T-helper 2 cell treated with Interferon-gamma antibody and Interleukin-4, amounts not matched to agents 100 ng/mL and 5 ng/mL, for 36 hours (primary cell): Measurements from ENCODE around the gene UGT1A1. TPM values are rescaled to one million over a fixed set of nuclear protein-coding genes. Genes with fewer than 3 reads are reported as not detected.
"Not testable (repeated sequence)": the region's sequence is repeated elsewhere in the genome, so short reads cannot be mapped to it uniquely, and the experiment has no call there.

Experiments
- intact Hi-C: fragments of 100-400 bp; cut with micrococcal nuclease; formaldehyde crosslinking; loops from one replicate; pipeline ENCODE4 v1.15.1; 2023
- total RNA-seq: library from RNA; stranded (reverse); gene quantifications from 2 replicates; pipeline ENCODE4 v1.2.3, GENCODE V29; 2022

UGT1A1 gene
- total RNA-seq: not detected in 2 replicates

DNA sequence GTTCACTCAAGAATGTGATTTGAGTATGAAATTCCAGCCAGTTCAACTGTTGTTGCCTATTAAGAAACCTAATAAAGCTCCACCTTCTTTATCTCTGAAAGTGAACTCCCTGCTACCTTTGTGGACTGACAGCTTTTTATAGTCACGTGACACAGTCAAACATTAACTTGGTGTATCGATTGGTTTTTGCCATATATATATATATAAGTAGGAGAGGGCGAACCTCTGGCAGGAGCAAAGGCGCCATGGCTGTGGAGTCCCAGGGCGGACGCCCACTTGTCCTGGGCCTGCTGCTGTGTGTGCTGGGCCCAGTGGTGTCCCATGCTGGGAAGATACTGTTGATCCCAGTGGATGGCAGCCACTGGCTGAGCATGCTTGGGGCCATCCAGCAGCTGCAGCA, at the start of gene UGT1A1:
TSS of gene UGT1A1 (plus strand) at position 228 of the 400 bp plus-strand sequence. CDS start at position 246, 18 bp downstream.
- intact Hi-C loops: no loop called here

DNA sequence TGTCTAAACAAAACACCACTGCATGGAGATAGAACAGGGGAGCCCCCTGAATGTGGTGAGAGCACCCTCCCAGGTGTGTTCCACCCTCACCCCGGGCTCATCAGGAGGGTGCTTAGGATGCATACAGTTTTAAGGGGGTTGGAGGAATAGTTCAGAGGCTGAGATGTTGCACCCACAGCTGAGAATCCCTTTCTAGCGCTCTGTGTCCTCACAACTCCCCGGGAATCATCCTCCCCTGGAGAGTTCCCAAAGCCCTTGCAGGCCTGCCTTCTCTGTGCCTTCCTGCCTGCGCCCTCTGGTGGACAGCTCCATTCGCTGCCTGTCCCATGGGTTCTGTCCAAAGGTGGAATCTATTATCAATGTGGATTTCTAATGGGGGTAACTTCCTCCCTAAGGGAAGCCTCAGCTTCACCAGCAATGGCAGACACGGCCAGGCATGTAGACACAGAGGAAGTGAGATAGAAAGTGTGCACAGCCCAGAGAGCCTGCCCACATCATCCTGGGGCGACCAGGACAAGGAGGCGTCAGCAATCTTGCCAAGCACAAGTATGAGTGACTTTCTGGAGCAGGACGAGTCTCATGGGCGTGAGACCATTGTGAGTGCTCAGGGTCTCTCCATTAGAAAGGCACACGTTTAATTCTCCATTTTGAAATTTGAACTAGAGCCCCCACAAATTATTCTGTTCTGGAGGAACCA, 48.6 kb upstream of the UGT1A1 start:
- intact Hi-C loops: no loop called here

DNA sequence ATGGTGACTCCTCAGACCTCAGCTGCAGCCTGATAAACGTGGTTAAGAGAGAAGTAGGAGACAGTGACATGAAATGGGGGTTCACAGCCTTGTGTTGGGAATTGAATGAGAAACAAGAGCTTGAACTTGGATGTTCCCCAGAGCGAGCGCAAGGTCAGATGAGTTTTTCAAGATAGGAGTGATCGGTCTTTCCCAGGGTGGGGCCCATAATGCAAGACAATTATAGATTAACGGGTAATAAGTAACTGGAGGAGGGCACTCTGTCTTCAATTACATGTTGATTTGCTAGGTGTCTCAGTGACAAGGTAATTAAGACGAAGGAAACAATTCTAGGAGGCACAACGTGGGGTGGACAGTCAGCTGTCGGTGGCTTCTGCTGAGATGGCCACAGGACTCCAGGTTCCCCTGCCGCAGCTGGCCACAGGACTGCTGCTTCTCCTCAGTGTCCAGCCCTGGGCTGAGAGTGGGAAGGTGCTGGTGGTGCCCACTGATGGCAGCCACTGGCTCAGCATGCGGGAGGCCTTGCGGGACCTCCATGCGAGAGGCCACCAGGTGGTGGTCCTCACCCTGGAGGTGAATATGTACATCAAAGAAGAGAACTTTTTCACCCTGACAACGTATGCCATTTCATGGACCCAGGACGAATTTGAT, 47.3 kb upstream of the UGT1A1 start, which contains the start of gene UGT1A5:
TSS of gene UGT1A5 (plus strand) at position 297 of the 651 bp plus-strand sequence. CDS start at position 382, 85 bp downstream.
- intact Hi-C loops: no loop called here

DNA sequence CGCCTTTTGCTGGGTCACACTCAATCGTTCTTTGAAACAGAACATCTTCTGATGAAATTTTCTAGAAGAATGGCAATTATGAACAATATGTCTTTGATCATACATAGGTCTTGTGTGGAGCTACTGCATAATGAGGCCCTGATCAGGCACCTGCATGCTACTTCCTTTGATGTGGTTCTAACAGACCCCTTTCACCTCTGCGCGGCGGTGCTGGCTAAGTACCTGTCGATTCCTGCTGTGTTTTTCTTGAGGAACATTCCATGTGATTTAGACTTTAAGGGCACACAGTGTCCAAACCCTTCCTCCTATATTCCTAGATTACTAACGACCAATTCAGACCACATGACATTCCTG, 46.8 kb upstream of the UGT1A1 start:
- intact Hi-C loops: no loop called here

DNA sequence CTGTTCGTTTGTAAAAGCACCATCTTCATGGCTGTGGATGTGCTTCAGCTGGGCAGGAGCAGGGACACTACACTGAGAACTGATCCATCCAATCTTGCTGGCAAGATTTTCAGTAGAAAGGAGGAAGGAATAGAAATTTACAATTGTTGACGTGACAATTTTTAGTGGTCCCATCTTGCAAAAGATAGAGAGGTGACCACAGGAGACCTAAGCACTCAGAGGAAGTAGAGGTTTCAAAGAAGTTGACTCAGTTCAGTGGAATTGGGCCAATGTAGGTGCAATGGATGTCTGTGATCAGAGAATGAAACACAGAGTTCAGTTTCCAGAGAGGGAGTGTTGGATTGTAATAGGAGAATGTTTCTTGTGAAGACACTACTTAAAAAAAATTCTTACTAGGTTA, 45.9 kb upstream of the UGT1A1 start:
- intact Hi-C loops: no loop called here

DNA sequence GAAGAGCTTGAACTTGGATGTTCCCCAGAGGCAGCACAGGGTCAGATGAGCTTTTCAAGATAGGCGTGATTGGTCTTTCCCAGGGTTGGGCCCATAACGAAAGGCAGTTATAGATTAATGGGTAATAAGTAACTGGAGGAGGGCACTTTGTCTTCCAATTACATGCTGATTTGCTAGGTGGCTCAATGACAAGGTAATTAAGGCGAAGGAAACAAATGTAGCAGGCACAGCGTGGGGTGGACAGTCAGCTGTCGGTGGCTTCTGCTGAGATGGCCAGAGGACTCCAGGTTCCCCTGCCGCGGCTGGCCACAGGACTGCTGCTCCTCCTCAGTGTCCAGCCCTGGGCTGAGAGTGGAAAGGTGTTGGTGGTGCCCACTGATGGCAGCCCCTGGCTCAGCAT, 41.5 kb upstream of the UGT1A1 start, which contains the start of gene UGT1A4:
TSS of gene UGT1A4 (plus strand) at position 185 of the 400 bp plus-strand sequence. CDS start at position 270, 85 bp downstream.
- intact Hi-C loops: no loop called here

DNA sequence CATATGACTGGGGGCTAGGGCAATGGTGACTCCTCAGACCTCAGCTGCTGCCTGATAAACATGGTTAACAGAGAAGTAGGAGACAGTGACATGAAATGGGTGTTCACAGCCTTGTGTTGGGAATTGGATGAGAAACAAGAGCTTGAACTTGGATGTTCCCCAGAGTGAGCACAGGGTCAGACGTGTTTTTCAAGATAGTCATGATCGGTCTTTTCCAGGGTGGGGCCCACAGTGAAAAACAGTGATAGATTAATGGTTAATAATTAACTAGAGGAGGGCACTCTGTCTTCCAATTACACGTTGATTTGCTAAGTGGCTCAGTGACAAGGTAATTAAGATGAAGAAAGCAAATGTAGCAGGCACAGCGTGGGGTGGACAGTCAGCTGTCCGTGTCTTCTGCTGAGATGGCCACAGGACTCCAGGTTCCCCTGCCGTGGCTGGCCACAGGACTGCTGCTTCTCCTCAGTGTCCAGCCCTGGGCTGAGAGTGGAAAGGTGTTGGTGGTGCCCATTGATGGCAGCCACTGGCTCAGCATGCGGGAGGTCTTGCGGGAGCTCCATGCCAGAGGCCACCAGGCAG, 31.3 kb upstream of the UGT1A1 start, which contains the start of gene UGT1A3:
TSS of gene UGT1A3 (plus strand) at position 320 of the 579 bp plus-strand sequence. CDS start at position 405, 85 bp downstream.
- intact Hi-C loops: no loop called here

DNA sequence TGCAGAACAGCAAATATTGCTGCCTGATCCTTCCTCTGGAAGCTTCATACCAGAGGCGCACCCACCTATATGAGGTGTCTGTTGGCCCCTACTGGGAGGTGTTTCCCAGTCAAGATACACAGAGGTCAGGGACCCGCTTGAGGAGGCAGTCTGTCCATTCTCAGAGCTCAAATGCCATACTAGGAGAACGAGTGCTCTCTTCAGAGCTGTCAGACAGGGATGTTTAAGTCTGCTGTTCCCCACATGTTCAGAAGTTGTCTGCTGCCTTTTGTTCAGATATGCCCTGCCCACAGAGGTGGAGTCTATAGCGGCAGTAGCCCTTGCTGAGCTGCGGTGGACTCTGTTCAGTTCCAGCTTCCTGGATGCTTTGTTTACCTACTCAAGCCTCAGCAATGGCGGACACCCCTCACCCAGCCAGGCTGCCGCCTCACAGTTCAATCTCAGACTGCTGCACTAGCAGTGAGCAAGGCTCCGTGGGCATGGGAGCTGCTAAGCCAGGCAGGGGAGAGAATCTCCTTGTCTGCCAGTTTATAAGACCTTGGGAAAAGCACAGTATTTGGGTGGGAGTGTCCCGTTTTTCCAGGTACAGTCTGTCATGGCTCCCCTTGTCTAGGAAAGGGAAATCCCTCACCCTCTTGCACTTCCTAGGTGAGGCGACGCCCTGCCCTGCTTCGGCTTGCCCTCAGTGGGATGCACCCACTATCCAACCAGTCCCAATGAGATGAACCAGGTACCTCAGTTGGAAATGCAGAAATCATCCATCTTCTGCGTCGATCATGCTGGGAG, 23.0 kb upstream of the UGT1A1 start:
- intact Hi-C loops: not testable (repeated sequence)

DNA sequence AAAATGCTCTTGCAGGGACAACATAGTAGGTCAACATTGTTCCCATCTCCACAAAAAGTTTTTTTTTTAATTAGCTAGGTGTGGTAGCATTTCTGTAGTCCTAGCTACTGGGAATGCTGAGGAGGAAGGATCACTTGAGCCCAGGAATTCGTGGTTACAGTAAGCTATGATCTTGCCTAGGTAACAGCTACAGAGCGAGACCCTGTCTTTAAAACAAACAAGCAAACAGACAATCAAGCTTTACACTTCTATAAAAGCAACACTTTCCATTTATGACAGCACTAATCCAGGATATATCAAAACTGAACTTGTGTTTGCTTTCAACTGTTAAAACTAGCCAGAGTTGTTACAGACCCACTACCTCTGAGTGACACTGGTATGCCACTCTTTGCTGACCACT, 19.2 kb upstream of the UGT1A1 start:
- intact Hi-C loops: no loop called here

DNA sequence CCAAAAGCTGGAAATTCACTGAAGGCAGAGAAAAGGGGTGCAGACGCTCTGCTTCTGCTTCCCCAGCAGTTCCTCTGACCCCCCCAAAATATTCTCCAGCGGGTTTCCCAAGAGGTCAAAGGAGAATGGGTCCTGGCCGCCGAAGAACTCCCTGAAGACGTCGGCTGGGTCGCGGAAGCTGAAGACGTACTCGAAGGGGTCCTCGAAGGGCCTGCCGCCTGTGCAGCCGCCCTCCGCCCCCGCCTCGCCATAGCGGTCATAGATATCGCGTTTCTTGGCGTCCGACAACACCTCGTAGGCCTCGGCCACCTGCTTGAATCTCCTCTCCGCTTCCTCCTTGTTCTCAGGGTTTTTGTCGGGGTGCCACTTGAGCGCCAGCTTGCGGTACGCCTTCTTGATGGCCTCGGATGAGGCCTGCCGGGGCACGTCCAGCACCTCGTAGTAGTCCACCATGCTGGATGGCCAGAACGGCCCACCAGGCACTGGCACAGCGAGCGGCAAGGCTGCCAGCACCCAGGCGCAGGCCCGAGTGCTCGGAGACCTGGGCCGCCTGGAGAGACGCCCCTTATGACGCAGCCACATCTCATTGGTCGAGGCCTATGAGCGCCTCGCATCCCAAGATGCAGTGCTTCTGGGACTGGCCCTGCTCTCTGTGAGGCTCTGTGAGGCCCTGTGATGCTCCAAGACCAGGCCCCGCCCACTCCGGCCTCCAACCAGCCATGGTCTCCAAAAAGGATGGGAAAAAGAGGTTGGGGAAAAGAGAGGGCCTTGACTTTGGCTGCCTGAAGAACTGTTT, 16.4 kb upstream of the UGT1A1 start:
- intact Hi-C loops: no loop called here

DNA sequence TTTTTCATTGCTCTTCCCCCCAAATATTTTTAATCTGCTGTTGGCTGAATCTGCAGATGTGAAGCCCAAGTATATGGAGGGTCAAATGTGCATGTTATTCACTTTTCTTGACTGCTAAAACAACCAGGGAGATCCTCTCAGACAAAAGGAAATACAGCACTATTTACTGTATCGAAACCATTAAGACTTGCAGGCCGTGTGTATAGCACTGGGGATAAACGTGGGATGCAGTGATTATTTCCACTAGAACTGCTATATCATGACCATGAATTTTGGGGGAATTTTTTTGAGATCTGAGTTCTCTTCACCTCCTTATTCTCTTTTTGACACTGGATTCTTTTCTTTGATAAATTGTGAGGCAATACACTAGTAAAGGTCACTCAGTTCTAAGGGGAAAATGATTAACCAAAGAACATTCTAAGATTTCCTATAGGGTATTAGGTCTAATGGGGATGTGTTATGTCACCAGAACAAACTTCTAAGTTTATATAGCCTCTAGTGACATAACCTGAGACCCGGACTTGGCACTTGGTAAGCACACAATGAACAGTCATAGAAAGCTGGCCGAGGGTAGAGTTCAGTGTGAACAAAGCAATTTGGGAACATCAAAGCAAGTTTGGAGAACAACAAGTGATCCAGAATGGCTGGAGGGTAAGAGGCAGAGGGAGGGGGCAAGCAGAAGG, 14.9 kb upstream of the UGT1A1 start:
- intact Hi-C loops: no loop called here

DNA sequence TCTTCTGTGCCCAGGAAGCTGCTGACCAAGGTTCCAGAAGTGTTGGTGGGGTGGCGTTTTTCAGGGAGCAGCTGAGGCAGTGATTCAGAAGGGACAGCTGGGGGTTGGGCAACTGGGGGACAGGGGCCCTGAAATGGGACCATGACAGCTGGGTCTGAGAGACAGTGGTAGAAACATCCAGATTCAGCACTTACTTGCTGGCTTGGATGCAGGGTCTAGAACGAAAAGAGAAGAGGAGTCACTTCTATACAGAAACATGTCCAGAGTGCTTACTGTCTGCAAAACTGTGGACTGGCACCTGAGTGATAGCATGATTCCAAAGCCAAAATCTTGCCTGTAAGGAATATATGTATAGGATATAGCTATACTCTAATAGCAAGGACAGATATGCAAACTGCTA, 14.2 kb upstream of the UGT1A1 start:
- intact Hi-C loops: not testable (repeated sequence)

DNA sequence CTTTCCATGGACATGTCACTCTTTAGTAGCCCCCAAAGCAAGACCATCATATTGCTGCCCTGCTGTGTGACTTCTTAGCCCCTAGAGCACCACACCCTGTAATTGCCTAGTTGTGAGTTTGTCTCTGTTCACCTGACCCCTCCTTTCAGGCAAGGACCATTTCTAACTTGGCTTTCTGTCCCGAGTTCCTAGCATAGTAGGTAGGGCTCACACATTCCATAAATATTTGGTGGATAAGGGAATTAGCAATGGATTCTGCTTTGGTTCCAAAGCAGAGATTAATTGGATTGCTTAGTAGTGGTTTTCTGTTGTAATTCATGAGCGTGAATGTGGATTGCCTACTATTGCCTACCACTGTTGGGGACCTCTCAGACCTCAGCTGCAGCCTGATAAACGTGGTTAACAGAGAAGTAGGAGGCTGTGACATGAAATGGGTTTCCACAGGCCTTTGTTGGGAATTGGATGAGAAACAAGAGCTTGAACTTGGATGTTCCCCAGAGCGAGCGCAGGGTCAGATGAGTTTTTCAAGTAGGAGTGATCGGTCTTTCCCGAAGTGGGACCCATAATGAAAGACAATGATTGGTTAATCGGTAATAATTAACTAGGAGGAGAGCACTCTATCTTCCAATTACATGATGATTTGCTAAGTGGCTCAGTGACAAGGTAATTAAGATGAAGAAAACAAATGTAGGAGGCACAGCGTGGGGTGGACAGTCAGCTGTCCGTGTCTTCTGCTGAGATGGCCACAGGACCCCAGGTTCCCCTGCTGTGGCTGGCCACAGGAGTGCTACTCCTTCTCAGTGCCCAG, 13.4 kb upstream of the UGT1A1 start:
- intact Hi-C loops: no loop called here

DNA sequence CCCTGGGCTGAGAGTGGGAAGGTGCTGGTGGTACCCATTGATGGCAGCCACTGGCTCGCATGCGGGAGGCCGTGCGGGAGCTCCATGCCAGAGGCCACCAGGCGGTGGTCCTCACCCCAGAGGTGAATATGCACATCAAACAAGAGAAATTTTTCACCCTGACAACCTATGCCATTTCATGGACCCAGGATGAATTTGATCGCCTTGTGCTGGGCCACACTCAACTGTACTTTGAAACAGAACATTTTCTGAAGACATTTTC, 12.9 kb upstream of the UGT1A1 start:
- intact Hi-C loops: no loop called here

DNA sequence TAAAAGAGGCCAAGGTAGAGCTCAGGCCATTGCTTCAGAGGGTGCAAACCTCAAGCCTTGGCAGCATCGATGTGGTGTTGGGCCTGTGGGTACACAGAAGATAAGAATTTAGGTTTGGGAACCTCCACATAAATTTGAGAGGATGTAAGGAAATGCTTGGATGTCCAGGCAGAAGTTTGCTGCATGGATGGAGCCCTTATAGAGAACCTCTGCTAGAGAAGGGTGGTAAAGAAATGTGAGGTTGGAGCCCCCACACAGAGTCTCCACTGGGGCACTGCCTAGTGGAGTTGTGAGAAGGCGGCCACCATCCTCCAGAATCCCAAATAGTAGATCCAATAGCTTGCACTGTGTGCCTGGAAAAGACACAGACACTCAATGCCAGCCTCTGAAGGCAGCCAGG, 9.4 kb upstream of the UGT1A1 start:
- intact Hi-C loops: not testable (repeated sequence)

DNA sequence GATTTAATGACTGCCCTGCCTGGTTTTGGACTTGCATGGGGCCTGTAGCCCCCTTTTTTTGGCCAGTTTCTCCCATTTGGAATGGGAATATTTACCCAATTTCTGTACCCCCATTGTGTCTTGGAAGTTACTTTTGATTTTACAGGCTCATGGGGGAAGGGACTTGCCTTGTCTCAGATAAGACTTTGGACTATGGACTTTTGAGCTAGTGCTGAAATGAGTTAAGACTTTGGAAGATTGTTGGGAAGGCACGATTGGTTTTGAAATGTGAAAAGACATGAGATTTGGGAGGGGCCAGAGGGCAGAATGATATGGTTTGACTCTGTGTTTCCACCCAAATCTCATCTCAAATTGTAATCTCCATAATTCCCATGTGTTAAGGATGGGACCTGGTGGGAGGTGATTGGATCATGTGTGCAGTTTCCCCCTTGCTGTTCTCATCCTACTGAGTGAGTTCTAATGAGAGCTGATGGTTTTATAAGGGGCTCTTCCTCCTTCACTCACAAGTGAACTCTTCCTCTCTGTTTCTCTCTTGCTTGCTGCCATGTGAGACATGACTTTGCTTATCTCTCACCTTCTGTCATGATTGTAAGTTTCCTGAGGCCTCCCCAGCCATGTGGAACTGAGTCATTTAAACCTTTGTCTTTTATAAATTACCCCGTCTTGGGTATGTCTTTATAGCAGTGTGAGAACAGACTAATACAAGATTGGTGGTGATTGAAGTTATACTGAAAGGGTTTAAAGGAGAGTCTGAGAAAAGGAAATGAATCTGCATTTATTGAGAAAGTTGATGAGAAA, 8.7 kb upstream of the UGT1A1 start:
- intact Hi-C loops: not testable (repeated sequence)

DNA sequence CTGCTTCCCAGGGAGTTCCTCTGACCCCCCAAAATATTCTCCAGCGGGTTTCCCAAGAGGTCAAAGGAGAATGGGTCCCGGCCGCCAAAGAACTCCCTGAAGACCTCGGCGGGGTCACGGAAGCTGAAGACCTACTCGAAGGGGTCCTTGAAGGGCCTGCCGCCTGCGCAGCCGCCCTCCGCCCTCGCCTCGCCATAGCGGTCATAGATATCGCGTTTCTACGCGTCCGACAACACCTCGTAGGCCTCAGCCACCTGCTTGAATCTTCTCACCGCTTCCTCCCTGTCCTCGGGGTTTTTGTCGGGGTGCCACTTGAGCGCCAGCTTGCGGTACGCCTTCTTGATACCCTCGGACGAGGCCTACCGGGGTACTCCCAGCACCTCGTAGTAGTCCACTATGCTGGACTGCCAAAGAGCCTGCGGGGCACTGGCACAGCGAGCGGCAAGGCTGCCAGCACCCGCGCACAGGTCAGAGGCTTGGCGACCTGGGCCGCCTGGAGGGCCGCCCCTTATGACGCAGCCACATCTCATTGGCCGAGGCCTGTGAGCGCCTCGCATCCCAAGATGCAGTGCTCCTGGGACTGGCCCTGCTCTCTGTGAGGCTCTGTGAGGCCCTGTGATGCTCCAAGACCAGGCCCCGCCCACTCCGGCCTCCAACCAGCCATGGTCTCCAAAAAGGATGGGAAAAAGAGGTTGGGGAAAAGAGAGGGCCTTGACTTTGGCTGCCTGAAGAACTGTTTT, 5.0 kb upstream of the UGT1A1 start:
- intact Hi-C loops: no loop called here

DNA sequence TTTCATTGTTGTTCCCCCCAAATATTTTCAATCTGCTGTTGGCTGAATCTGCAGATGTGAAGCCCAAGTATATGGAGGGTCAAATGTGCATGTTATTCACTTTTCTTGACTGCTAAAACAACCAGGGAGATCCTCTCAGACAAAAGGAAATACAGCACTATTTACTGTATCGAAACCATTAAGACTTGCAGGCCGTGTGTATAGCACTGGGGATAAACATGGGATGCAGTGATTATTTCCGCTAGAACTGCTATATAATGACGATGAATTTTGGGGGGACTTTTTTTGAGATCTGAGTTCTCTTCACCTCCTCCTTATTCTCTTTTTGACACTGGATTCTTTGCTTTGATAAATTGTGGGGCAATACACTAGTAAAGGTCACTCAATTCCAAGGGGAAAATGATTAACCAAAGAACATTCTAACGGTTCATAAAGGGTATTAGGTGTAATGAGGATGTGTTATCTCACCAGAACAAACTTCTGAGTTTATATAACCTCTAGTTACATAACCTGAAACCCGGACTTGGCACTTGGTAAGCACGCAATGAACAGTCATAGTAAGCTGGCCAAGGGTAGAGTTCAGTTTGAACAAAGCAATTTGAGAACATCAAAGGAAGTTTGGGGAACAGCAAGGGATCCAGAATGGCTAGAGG, 3.5 kb upstream of the UGT1A1 start:
- intact Hi-C loops: no loop called here
